IMR-90 (cell line): ENCODE data around the gene MYO10.

Source experiments
- CHD1 ChIP-seq: IDR thresholded peaks from 2 replicates; pipeline ENCODE4 v1.6.1; 2012; ENCODE audit warnings: low read depth, low read length, improper control_type of control experiment
- CTCF ChIP-seq: conservative IDR thresholded peaks from 2 replicates; pipeline ENCODE4 v1.5.1; 2012; ENCODE audit warnings: mild to moderate bottlenecking, low read depth, low read length, improper control_type of control experiment
- MXI1 ChIP-seq: IDR thresholded peaks from 2 replicates; pipeline ENCODE4 v1.6.1; 2012; ENCODE audit warnings: low read depth, mild to moderate bottlenecking, low read length, moderate library complexity, borderline replicate concordance
- POLR2A ChIP-seq: IDR thresholded peaks from 2 replicates; pipeline ENCODE4 v1.6.1; 2012; ENCODE audit warnings: mild to moderate bottlenecking, low read depth, low read length
- SMC3 ChIP-seq: fragments of 150-350 bp; IDR thresholded peaks from 2 replicates; pipeline ENCODE4 v1.6.1; 2016; ENCODE audit warnings: low read depth, mild to moderate bottlenecking, antibody characterized with exemption, low read length, moderate library complexity
- USF2 ChIP-seq: fragments of 150-350 bp; IDR thresholded peaks from 2 replicates; pipeline ENCODE4 v1.6.1; 2017; ENCODE audit warnings: mild to moderate bottlenecking, antibody characterized with exemption, low read length, low read depth

DNA sequence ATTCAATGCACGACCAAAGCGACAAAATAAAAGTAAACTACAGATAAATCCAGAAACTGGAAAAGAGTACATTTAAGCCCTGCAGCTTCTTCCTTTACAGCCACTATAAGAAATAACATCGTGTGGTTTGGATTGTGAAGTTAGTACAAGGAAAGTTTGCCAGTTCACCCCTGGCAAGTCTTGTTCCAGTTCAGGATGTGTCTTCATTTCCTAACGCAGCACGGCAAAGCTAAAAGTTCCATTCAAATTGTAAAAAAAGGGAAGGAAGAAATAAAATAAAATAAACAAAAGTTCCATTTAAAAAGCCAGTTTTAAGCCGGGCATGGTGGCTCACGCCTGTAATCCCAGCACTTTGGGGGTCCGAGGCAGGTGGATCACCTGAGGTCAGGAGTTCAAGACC, 236.0 kb downstream of the MYO10 start:
- TF ChIP-seq SMC3 (no peak), CHD1 (no peak), POLR2A (no peak), MXI1 (no peak), USF2 (no peak), CTCF (no peak)
